Naive thymus-derived CD4-positive, alpha-beta T cell (primary cell): Measurements from ENCODE around the gene NFATC3. TPM values are rescaled to one million over a fixed set of nuclear protein-coding genes. Genes with fewer than 3 reads are reported as not detected.

ENCODE experiments used
- ATAC-seq: fragments of 150-1000 bp; cut with Tn5 transposase; 2 replicates; pipeline ENCODE4 v1.10.0; 2021; ENCODE audit warnings: mild to moderate bottlenecking, moderate library complexity
- CTCF ChIA-PET: fragments of 350-600 bp; sonication (Branson Sonifier 250); formaldehyde crosslinking; loops from one replicate; lab custom pipeline; 2021; ENCODE audit warnings: antibody characterized with exemption; lab: Charles Lee
- POLR2A ChIA-PET: fragments of 350-600 bp; sonication (Branson Sonifier 250); formaldehyde crosslinking; loops from one replicate; lab custom pipeline; 2021; ENCODE audit warnings: antibody characterized with exemption, inconsistent platforms; lab: Charles Lee
- DNase-seq, 9 donors: peaks; one replicate each; pipeline versions ENCODE4 v3.0.0 to v3.0.0-alpha.2; 2020 to 2022; ENCODE audit warnings: mixed read lengths in 1 of 9
- H3K27ac ChIP-seq: one replicate; pipeline ENCODE4 v1.7.0; 2013; ENCODE audit warnings: mild to moderate bottlenecking, low read depth, low read length, moderate library complexity
- H3K27me3 ChIP-seq, 2 donors: one replicate each; pipeline ENCODE4 v1.7.0; 2013; ENCODE audit warnings: low read length in 2 of 2, mild to moderate bottlenecking in 2 of 2, moderate library complexity in 2 of 2; ENCODE audit not compliant: control insufficient read depth in 2 of 2, insufficient read depth in 2 of 2
- H3K36me3 ChIP-seq, 3 experiments: 1 replicate in 2 of 3; 2 replicates in 1 of 3; pipeline ENCODE4 v1.7.0; 2013; ENCODE audit warnings: low read length in 3 of 3, mild to moderate bottlenecking in 3 of 3, moderate library complexity in 1 of 3; ENCODE audit not compliant: insufficient read depth in 3 of 3, control insufficient read depth in 2 of 3
- H3K4me1 ChIP-seq, 2 donors: one replicate each; pipeline ENCODE4 v1.7.0; 2013; ENCODE audit warnings: low read length in 2 of 2, mild to moderate bottlenecking in 2 of 2, moderate library complexity in 1 of 2; ENCODE audit not compliant: control insufficient read depth in 2 of 2, insufficient read depth in 2 of 2
- H3K4me3 ChIP-seq: 2 replicates; pipeline ENCODE4 v1.7.0; 2013; ENCODE audit warnings: mild to moderate bottlenecking, low read length
- H3K9me3 ChIP-seq, 3 experiments: 1 replicate in 2 of 3; 2 replicates in 1 of 3; pipeline ENCODE4 v1.7.0; 2013; ENCODE audit warnings: low read length in 3 of 3; ENCODE audit not compliant: control insufficient read depth in 2 of 3
- H3K27ac Mint-ChIP-seq, 9 donors: one replicate each; pipeline ENCODE4 v1.8.0; 2020 to 2022; ENCODE audit warnings: mixed read lengths in 9 of 9, mild to moderate bottlenecking in 8 of 9, moderate library complexity in 5 of 9, inconsistent platforms in 2 of 9
- H3K27me3 Mint-ChIP-seq, 5 donors: one replicate each; pipeline ENCODE4 v1.8.0; 2021 to 2022; ENCODE audit warnings: mixed read lengths in 5 of 5, mild to moderate bottlenecking in 1 of 5
- H3K36me3 Mint-ChIP-seq, 5 donors: one replicate each; pipeline ENCODE4 v1.8.0; 2020 to 2022; ENCODE audit warnings: mixed read lengths in 5 of 5, mild to moderate bottlenecking in 3 of 5, inconsistent platforms in 1 of 5
- H3K4me1 Mint-ChIP-seq, 7 donors: one replicate each; pipeline ENCODE4 v1.8.0; 2020 to 2022; ENCODE audit warnings: mixed read lengths in 7 of 7, mild to moderate bottlenecking in 3 of 7, inconsistent platforms in 1 of 7
- H3K4me3 Mint-ChIP-seq, 10 donors: one replicate each; pipeline ENCODE4 v1.8.0; 2020 to 2022; ENCODE audit warnings: mild to moderate bottlenecking in 10 of 10, mixed read lengths in 10 of 10, moderate library complexity in 6 of 10, inconsistent platforms in 2 of 10
- H3K9me3 Mint-ChIP-seq, 11 donors: one replicate each; pipeline ENCODE4 v1.8.0; 2020 to 2022; ENCODE audit warnings: mixed read lengths in 11 of 11, mild to moderate bottlenecking in 4 of 11, inconsistent platforms in 1 of 11, moderate library complexity in 1 of 11
- intact Hi-C, 2 donors: fragments of 100-400 bp; cut with micrococcal nuclease; formaldehyde crosslinking; loops; one replicate each; pipeline ENCODE4 v1.15.1; 2023
- polyA plus RNA-seq, 2 donors: library from polyadenylated mRNA; unstranded; fragments of 300-500 nt; fragmentation: Illumina TruSeq; gene quantifications; one replicate each; pipeline ENCODE4 v1.2.3, GENCODE V29; 2021
- total RNA-seq, 6 experiments: library from RNA in 5 of 6; stranded (reverse) in 5 of 6; gene quantifications; 1 replicate in 5 of 6; 2 replicates in 1 of 6; pipeline ENCODE4 v1.2.3 and lab custom pipeline; 2021 to 2026

The NFATC3 gene
- total and polyA plus RNA-seq, 7 experiments from 2014 or later: 75.8 to 151 (median 121) TPM

DNA sequence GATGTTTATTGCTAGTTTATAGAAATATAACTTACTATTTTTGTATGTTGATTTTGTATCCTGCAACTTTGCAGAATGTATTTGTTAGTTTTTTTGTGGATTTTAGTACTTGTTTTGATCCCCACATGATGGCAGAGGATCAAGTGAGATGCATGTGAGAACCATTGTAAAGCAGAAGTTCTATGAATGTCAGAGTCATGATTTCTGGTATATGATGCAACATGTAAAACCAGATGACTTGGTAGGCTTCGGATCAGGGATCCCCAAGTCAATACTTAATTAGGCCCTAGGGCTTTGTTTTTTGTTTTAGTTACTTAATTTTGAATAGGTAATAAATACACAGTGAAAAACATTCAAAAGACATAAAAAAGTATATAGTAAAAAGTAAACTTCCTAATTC, 104.9 kb downstream of the NFATC3 start:
- Mint-ChIP-seq H3K27ac (peak overlapping the region in 1 of 9 donors; percentile 52), H3K36me3 (peaks cover 15 to 44% (median 30%) of the 10 kb centered on the region in 5 donors), H3K4me1 (peaks cover 0 to 32% (median 9%) of the 10 kb centered on the region in 7 donors), H3K9me3 (no peaks in the 10 kb centered on the region), H3K27me3 (no peaks in the 10 kb centered on the region), H3K4me3 (no peak overlapping the region)
- H3K9me3 ChIP-seq: no peaks in the 10 kb centered on the region
- no peak overlapping the region for H3K4me3 ChIP-seq
- no peaks in the 10 kb centered on the region for H3K27me3 ChIP-seq
- no peak overlapping the region for H3K27ac ChIP-seq
- ATAC-seq: no peak
- intact Hi-C loops: loop anchor here in 1 of 2 donors (5.0 kb wide), 1 partner anchor 37 kb away; no protein-coding TSS in a partner anchor
- POLR2A ChIA-PET: interaction anchor here (1.1 kb wide), 1 partner anchor 30 kb away, joined by 3 read pairs; no protein-coding TSS in a partner anchor
- CTCF ChIA-PET: interaction anchor here (0.7 kb wide), 1 partner anchor 44 kb away, joined by 4 read pairs; no protein-coding TSS in a partner anchor
- H3K4me1 ChIP-seq: no peaks in the 10 kb centered on the region
- peaks cover 11 to 60% (median 22%) of the 10 kb centered on the region in 3 experiments for H3K36me3 ChIP-seq
- no peak for DNase-seq

DNA sequence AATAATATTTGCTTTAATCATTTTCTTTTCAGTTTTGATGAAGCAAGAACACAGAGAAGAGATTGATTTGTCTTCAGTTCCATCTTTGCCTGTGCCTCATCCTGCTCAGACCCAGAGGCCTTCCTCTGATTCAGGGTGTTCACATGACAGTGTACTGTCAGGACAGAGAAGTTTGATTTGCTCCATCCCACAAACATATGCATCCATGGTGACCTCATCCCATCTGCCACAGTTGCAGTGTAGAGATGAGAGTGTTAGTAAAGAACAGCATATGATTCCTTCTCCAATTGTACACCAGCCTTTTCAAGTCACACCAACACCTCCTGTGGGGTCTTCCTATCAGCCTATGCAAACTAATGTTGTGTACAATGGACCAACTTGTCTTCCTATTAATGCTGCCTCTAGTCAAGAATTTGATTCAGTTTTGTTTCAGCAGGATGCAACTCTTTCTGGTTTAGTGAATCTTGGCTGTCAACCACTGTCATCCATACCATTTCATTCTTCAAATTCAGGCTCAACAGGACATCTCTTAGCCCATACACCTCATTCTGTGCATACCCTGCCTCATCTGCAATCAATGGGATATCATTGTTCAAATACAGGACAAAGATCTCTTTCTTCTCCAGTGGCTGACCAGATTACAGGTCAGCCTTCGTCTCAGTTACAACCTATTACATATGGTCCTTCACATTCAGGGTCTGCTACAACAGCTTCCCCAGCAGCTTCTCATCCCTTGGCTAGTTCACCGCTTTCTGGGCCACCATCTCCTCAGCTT, 105.8 kb downstream of the NFATC3 start:
- DNase-seq: no peak
- peaks cover 15 to 40% (median 30%) of the 10 kb centered on the region in 5 donors for H3K36me3 Mint-ChIP-seq
- no peak overlapping the region for H3K4me3 Mint-ChIP-seq

DNA sequence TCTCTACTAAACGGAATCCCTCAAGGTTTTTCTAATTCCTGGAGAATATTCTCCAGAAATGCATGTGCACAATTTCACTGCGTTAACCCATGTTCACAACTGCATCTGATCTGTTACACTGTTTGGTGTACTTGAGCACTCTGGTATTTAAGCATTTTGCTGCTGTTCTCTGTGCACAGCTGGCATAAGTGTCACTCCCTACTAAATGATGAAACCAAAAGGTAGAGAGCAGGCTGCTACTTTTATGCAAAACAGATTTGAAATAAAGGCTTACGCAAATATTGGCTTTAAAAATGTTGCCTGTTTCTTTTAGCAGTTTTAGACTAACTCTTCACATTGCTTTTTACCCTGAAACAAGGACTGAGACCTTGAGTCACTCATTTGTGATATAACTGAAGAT, 109.1 kb downstream of the NFATC3 start:
- ATAC-seq: no peak
- POLR2A ChIA-PET: interaction anchor here (1.0 to 1.8 kb wide), 3 partner anchors 16 to 34 kb away, joined by 3 to 5 read pairs (median 4); no protein-coding TSS in a partner anchor
- peaks cover 0 to 35% (median 12%) of the 10 kb centered on the region in 7 donors for H3K4me1 Mint-ChIP-seq

More for the DNA sequence above, 105.8 kb downstream of the NFATC3 start:
- ATAC-seq: no peak
- POLR2A ChIA-PET: no interaction called here
- CTCF ChIA-PET: no interaction called here
- H3K36me3 ChIP-seq: peaks cover 11 to 56% (median 21%) of the 10 kb centered on the region in 3 experiments
- no peaks in the 10 kb centered on the region for H3K27me3 ChIP-seq
- H3K27ac ChIP-seq: no peak overlapping the region
- H3K27me3 Mint-ChIP-seq: no peaks in the 10 kb centered on the region
- H3K9me3 Mint-ChIP-seq: no peaks in the 10 kb centered on the region
- H3K4me1 ChIP-seq: no peaks in the 10 kb centered on the region
- no peak overlapping the region for H3K4me3 ChIP-seq
- peak overlapping the region in 7 of 9 donors; percentile 17 to 81 (median 52) for H3K27ac Mint-ChIP-seq
- peaks cover 0 to 35% (median 13%) of the 10 kb centered on the region in 7 donors for H3K4me1 Mint-ChIP-seq
- intact Hi-C loops: loop anchor here in 1 of 2 donors (5.0 kb wide), 1 partner anchor 36 kb away; no protein-coding TSS in a partner anchor
- H3K9me3 ChIP-seq: no peaks in the 10 kb centered on the region

GRCh38 chr16:68197250-68197649, 112.1 kb downstream of the NFATC3 start:
- H3K27me3 ChIP-seq: no peaks in the 10 kb centered on the region
- Mint-ChIP-seq H3K4me3 (no peak overlapping the region), H3K36me3 (peaks cover 5 to 22% (median 13%) of the 10 kb centered on the region in 5 donors), H3K27me3 (no peaks in the 10 kb centered on the region), H3K9me3 (no peaks in the 10 kb centered on the region), H3K27ac (peak overlapping the region in 1 of 9 donors; percentile 12), H3K4me1 (peaks cover 4 to 33% (median 24%) of the 10 kb centered on the region in 7 donors)
- CTCF ChIA-PET: interaction anchor here (0.9 kb wide), 2 partner anchors 20 to 31 kb away, joined by 3 to 4 read pairs; no protein-coding TSS in a partner anchor
- POLR2A ChIA-PET: no interaction called here
- no peak overlapping the region for H3K27ac ChIP-seq
- peaks cover 0 to 19% (median 0%) of the 10 kb centered on the region in 3 experiments for H3K36me3 ChIP-seq
- H3K9me3 ChIP-seq: no peaks in the 10 kb centered on the region
- intact Hi-C loops: no loop called here
- DNase-seq: no peak
- ATAC-seq: no peak
- H3K4me1 ChIP-seq: no peaks in the 10 kb centered on the region
- no peak overlapping the region for H3K4me3 ChIP-seq

More for the DNA sequence above, 109.1 kb downstream of the NFATC3 start:
- no peaks in the 10 kb centered on the region for H3K27me3 ChIP-seq
- H3K9me3 ChIP-seq: no peaks in the 10 kb centered on the region
- H3K27ac ChIP-seq: no peak overlapping the region
- Mint-ChIP-seq H3K9me3 (no peaks in the 10 kb centered on the region), H3K36me3 (peaks cover 15 to 29% (median 22%) of the 10 kb centered on the region in 5 donors), H3K4me3 (no peak overlapping the region), H3K27ac (peak overlapping the region in 4 of 9 donors; percentile 56 to 77 (median 64)), H3K27me3 (no peaks in the 10 kb centered on the region)
- intact Hi-C loops: loop anchor here in 1 of 2 donors (5.0 kb wide), 1 partner anchor 33 kb away; no protein-coding TSS in a partner anchor
- H3K4me1 ChIP-seq: no peaks in the 10 kb centered on the region
- peaks cover 7 to 37% (median 11%) of the 10 kb centered on the region in 3 experiments for H3K36me3 ChIP-seq
- no peak overlapping the region for H3K4me3 ChIP-seq
- CTCF ChIA-PET: interaction anchor here (0.8 kb wide), 1 partner anchor 124 kb away, joined by 3 read pairs; no protein-coding TSS in a partner anchor
- no peak for DNase-seq

GRCh38 chr16:68200088-68200783, 115.1 kb downstream of the NFATC3 start:
- Mint-ChIP-seq H3K27ac (peak overlapping the region in 8 of 9 donors; percentile 7 to 78 (median 24)), H3K4me3 (no peak overlapping the region), H3K36me3 (peaks cover 0 to 12% (median 4%) of the 10 kb centered on the region in 5 donors), H3K4me1 (peaks cover 4 to 42% (median 20%) of the 10 kb centered on the region in 7 donors), H3K9me3 (no peaks in the 10 kb centered on the region), H3K27me3 (no peaks in the 10 kb centered on the region)
- H3K9me3 ChIP-seq: no peaks in the 10 kb centered on the region
- intact Hi-C loops: no loop called here
- H3K27me3 ChIP-seq: no peaks in the 10 kb centered on the region
- peaks cover 0 to 9% (median 0%) of the 10 kb centered on the region in 3 experiments for H3K36me3 ChIP-seq
- H3K4me3 ChIP-seq: no peak overlapping the region
- no peak overlapping the region for H3K27ac ChIP-seq
- DNase-seq (no peak), ATAC-seq (no peak)
- no peaks in the 10 kb centered on the region for H3K4me1 ChIP-seq
- POLR2A ChIA-PET: interaction anchor here (1.0 kb wide), 1 partner anchor 11 kb away, joined by 3 read pairs; no protein-coding TSS in a partner anchor
- CTCF ChIA-PET: interaction anchor here (0.6 to 1.6 kb wide), 2 partner anchors 13 to 107 kb away, joined by 3 to 4 read pairs; no protein-coding TSS in a partner anchor

DNA sequence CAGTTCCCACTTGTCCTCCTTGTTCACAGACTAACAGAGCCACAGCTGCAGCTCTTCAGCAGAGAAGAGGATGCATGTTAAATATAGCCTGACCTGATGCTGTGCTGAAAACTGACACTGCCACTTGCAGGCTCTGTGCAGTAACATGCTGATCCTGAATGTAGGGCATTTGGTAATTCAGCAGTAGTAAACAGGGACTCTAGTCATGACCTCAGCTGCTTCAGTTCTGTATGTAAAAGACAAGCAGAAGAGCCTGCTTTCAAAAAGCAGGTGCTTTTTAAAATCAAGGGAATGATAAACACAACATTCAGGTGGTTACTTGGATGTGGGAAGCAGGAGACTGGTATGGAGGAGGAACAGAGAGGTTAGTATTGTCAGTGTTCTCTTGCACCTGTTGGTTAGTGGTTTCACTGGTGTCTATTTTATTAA, 116.9 kb downstream of the NFATC3 start:
- no peak for ATAC-seq
- H3K9me3 ChIP-seq: no peaks in the 10 kb centered on the region
- Mint-ChIP-seq H3K4me1 (peaks cover 6 to 52% (median 30%) of the 10 kb centered on the region in 7 donors), H3K27me3 (no peaks in the 10 kb centered on the region), H3K27ac (peak overlapping the region in 5 of 9 donors; percentile 32 to 85 (median 71)), H3K9me3 (no peaks in the 10 kb centered on the region), H3K4me3 (no peak overlapping the region), H3K36me3 (peaks cover 0 to 14% (median 7%) of the 10 kb centered on the region in 5 donors)
- DNase-seq: no peak
- no peak overlapping the region for H3K4me3 ChIP-seq
- H3K27ac ChIP-seq: no peak overlapping the region
- peaks cover 0 to 9% (median 0%) of the 10 kb centered on the region in 3 experiments for H3K36me3 ChIP-seq
- CTCF ChIA-PET: no interaction called here
- no peaks in the 10 kb centered on the region for H3K27me3 ChIP-seq
- no peaks in the 10 kb centered on the region for H3K4me1 ChIP-seq
- intact Hi-C loops: no loop called here
- POLR2A ChIA-PET: interaction anchor here (1.1 kb wide), 2 partner anchors 9 to 17 kb away, joined by 4 to 6 read pairs; no protein-coding TSS in a partner anchor
